GM18505 (cell line): ENCODE results near the gene ZNF14.

Source experiments
- ATAC-seq: cut with Tn5 transposase; IDR thresholded peaks from one replicate; pipeline ENCODE4 v1.9.1; 2021; ENCODE audit not compliant: unreplicated experiment
- POLR2A ChIP-seq: IDR thresholded peaks from 4 replicates; pipeline ENCODE4 v1.6.1; 2011; ENCODE audit warnings: borderline replicate concordance; ENCODE audit not compliant: insufficient read depth, insufficient read length; ENCODE audit errors: extremely low read depth

ZNF14 gene

GRCh38 chr19:19662344-19662743 lies 70.6 kb downstream of the ZNF14 start:
- no peak for ATAC-seq
- no peak for TF ChIP-seq POLR2A

- peak; percentile 29 for ATAC-seq
- peak; percentile 75 for TF ChIP-seq POLR2A
Measured at GRCh38 chr19:19661675-19662251, 71.1 kb downstream of the ZNF14 start.

- no peak for TF ChIP-seq POLR2A
Measured at GRCh38 chr19:19661141-19661674, 71.7 kb downstream of the ZNF14 start.

More at GRCh38 chr19:19661141-19661674, 71.7 kb downstream of the ZNF14 start:
- no peak for ATAC-seq
